Measurements from ENCODE around the gene ALPL.

The ALPL gene

DNA sequence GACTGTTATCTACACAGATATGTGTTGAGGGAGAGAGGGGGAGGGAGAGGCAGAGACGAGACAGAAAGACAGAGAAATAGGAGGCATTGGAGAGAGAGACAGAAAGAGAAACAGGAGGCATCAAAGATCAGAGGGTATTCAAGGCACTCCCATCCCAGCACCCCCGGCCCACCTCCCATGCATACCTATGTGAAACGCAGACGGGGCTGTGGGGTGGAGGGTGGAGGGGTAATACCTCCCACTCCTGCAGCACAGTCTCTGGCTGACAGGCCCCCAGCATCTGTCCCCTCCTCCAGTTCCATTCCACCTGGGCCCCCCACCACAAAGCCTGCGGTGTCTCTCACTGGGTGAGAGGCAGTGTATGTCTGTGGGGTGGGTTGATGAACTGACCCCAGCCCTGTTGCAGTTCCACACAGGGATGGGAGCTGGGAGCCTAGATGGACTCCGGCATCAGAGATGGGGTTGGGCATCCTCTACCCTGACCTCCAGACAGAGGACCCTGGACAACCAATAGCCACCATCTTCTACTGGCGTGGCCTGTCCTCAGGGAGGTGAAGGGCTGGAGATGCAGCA is 110.2 kb downstream of the ALPL start:
- peaks cover 9% of the 10 kb centered on the region for H3K4me1 Mint-ChIP-seq
- H3K27ac Mint-ChIP-seq = no peak overlapping the region
- H3K9me3 Mint-ChIP-seq = no peaks in the 10 kb centered on the region

DNA sequence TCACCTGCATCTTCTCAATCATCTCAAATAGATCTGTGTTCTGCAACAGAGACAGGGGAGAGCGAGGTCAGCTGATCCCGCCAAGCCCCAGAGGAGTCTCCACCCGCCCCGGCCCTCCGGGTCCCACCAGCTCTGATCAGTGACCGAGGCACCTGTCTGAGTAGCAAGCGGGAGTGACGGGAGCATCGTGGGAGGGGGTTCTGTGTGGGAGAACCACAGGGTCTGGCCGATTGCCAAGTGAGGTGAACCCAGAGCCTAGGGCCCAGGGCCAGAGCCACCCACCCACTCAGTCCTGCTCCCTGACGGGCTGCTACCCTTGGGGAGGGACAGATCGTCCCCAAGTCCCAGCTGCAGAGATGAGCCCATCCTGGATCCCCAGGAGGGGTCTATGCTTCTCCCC is 110.8 kb downstream of the ALPL start:
- H3K4me1 Mint-ChIP-seq = peaks cover 9% of the 10 kb centered on the region
- no peak overlapping the region for H3K27ac Mint-ChIP-seq
- H3K4me3 Mint-ChIP-seq = no peak overlapping the region
- peaks cover 9% of the 10 kb centered on the region for H3K27me3 Mint-ChIP-seq
- H3K9me3 Mint-ChIP-seq = no peaks in the 10 kb centered on the region
- no peaks in the 10 kb centered on the region for H3K36me3 Mint-ChIP-seq

More for the DNA sequence above, 110.2 kb downstream of the ALPL start:
- no peak overlapping the region for H3K4me3 Mint-ChIP-seq
- H3K27me3 Mint-ChIP-seq = peaks cover 9% of the 10 kb centered on the region
- H3K36me3 Mint-ChIP-seq = no peaks in the 10 kb centered on the region

DNA sequence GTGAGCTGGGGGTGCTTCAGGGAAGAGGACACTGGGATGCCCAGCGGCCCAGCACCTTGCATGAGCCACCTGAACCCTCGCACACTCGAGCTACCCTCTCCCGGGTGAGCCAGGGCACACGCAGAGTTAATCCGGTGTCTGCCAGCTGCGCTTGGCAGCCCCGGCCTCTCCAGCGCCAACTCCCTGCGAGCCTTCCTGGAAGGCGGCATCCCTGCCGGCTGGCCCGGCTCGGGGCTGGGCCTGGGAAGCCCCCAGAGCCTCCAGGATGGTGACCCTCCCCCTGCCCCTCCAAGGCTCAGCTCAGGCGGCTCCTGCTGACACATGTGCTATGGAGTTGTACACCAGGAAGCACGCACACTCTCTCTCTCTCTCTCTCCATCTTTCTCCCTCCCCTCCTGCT is 111.3 kb downstream of the ALPL start:
- H3K4me3 Mint-ChIP-seq = no peak overlapping the region
- peaks cover 9% of the 10 kb centered on the region for H3K27me3 Mint-ChIP-seq
- H3K9me3 Mint-ChIP-seq = no peaks in the 10 kb centered on the region
- H3K4me1 Mint-ChIP-seq = peaks cover 9% of the 10 kb centered on the region
- no peak overlapping the region for H3K27ac Mint-ChIP-seq
- no peaks in the 10 kb centered on the region for H3K36me3 Mint-ChIP-seq

DNA sequence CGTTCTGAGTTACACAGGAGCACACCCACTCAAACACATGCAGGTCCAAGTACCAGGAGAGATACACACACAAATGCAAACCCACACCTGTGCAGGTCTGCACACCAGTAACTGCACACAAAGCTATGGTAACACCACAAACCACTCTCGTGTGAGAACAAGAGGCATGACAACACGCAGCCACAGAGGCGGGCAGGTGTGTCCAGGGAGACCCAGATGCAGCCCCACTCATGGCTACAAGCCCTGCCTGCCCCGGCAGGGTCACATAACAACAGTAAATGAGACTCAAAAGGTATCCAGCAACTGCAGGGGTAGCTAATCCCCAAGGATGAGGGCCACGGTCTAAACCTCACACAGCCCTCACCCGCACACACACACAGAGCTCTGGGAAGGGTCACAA is 111.8 kb downstream of the ALPL start:
- H3K4me3 Mint-ChIP-seq = peak overlapping the region; percentile 68

DNA sequence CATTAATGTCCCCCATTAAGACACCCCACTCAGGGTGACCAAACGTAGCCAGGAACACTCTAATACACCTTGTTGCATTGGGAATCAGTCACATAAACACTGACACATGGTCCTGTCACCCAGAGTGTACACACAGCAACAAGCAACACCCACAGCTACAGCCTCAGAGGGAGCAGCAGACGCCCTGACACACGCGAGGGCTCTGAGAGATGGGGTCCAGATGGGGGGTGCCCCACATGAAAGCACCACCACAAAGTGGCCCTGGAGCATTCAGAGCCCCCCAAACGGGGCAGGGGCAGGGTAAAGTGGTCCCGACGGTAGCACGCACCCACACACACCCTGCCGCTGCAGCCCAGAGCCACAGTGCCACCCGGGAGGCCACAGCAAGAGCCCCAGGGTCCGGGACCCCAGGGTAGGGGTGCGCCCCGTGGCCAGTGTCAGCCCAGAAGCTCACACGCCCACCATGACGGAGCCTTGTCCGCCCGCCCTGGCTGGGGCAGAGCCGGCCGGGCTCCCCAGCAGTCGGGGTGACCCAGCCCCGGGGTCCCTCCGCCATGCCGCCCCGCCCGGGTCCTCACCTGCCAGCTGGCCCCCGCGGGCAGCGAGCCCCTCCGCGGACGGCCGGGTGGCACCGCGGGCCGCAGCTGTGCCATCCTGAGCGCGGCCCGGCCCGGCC is 112.7 kb downstream of the ALPL start:
- Mint-ChIP-seq H3K27ac (no peak overlapping the region), H3K4me1 (peaks cover 9% of the 10 kb centered on the region), H3K9me3 (no peaks in the 10 kb centered on the region), H3K27me3 (peaks cover 9% of the 10 kb centered on the region), H3K36me3 (no peaks in the 10 kb centered on the region), H3K4me3 (peak overlapping the region; percentile 68)

More for the DNA sequence above, 111.8 kb downstream of the ALPL start:
- peaks cover 9% of the 10 kb centered on the region for H3K4me1 Mint-ChIP-seq
- H3K36me3 Mint-ChIP-seq = no peaks in the 10 kb centered on the region
- H3K27ac Mint-ChIP-seq = no peak overlapping the region
- peaks cover 9% of the 10 kb centered on the region for H3K27me3 Mint-ChIP-seq
- no peaks in the 10 kb centered on the region for H3K9me3 Mint-ChIP-seq

DNA sequence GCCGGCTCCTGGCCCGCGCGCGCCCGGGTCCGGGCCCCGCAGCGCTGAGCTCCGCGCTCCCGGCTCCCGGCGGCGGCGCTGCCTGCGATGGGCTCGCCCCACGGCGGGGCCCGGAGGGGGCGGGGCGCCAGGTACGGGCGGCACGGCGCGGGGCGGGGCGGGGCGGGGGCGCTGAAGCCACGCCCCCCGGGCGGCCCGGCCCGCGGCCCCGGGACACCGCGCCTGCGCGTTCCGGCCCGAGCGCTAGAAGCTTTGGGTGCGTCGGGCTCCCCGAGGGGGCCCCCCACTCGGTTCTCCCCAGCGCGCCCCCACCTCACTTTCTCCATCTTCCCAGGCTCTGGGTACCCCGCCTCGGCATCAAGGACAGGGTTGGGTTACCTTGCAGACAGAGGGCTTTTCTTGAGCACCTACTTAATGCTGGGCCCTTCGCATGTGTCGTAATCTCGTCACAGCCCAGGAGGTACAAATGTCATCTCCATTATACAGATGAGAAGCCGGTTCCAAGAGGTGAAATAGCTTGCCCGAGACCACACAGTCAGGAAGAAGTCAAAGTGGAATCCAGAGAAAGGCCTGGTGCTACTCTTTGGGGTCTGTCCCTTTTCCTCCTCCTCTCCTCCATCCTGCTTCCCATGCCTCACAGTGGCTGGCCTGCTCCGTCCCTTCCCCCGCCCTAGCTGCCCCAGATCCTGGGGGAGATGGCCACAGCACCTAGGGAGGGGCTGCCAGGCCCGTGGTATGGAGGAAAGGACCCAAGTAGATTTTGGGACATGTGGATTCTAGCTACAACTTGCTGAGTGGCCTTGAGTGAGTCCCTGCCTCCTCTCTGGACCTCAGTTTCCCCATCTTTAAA is 113.5 kb downstream of the ALPL start:
- peaks cover 9% of the 10 kb centered on the region for H3K27me3 Mint-ChIP-seq
- no peaks in the 10 kb centered on the region for H3K9me3 Mint-ChIP-seq
- no peak overlapping the region for H3K27ac Mint-ChIP-seq
- H3K36me3 Mint-ChIP-seq = no peaks in the 10 kb centered on the region
- peaks cover 9% of the 10 kb centered on the region for H3K4me1 Mint-ChIP-seq
- peak overlapping the region; percentile 79 for H3K4me3 Mint-ChIP-seq

DNA sequence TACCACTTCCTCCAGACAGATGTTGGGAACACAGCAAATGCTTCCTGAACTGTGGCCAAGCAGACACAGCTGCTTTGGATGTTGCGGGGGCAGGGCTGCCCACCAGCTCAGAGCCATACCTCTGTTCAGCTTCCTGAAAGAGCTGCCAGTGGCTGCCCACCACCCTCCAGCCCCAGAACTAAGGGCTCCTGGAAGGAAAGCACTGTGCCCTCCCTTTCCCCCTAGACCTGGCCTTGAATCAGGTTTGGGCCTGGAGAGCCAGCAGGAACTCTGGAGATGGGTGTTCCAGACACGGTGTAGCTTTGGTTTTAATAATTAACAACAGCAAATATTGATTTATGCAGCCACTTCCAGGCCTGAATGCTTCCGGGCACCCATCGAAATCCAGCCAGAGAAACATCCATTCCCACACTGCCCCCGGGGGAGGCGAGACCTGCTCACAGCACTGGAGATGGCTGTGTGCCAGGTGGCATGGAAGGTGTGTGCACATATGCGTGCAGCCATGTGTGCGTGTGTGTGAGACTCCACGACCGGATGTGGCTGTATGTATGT is 114.3 kb downstream of the ALPL start:
- Mint-ChIP-seq H3K27ac (no peak overlapping the region), H3K27me3 (peaks cover 9% of the 10 kb centered on the region), H3K36me3 (no peaks in the 10 kb centered on the region), H3K9me3 (no peaks in the 10 kb centered on the region), H3K4me1 (peaks cover 9% of the 10 kb centered on the region), H3K4me3 (no peak overlapping the region)

DNA sequence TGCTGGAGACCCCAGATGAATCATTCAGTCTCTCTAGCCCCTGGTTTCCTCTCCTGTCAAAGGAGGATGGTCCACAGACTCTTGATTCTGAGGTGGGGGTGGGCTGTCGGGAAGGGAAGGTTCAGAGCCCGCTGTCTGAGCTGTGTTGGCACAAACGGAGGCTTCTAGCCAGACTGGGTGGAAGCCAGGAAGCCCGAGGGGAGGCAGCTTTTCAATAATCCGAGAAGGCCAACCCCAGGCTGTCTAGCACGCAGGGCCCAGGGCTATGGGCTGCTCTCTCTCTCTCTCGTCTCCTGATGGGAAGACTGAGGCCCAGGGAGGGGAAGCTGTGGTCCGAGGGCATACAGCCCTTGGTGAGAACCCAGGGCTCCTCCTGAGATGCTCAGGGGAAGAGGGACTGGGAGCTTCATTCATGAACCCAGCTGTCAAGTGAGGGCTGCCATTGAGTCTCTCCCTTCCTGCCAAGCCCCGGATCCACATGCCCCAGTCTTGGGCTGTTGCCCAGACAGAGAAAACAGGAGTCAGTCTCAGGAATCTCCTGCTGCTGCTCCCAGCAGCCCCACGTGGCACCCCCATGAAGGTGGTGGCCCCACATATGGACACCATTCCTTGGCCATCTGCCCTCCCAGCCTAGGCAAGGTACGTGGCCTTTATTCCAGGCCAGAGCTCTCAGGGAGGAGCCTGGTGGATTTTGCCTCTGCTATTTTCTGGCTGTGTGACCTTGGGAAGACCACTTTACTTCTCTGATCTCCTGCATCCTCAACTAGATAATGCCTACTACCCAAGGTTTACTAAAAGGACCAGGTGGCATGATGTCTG is 115.6 kb downstream of the ALPL start:
- H3K9me3 Mint-ChIP-seq = no peaks in the 10 kb centered on the region
- peaks cover 9% of the 10 kb centered on the region for H3K4me1 Mint-ChIP-seq
- no peak overlapping the region for H3K4me3 Mint-ChIP-seq
- H3K36me3 Mint-ChIP-seq = no peaks in the 10 kb centered on the region
- no peak overlapping the region for H3K27ac Mint-ChIP-seq
- peaks cover 9% of the 10 kb centered on the region for H3K27me3 Mint-ChIP-seq

DNA sequence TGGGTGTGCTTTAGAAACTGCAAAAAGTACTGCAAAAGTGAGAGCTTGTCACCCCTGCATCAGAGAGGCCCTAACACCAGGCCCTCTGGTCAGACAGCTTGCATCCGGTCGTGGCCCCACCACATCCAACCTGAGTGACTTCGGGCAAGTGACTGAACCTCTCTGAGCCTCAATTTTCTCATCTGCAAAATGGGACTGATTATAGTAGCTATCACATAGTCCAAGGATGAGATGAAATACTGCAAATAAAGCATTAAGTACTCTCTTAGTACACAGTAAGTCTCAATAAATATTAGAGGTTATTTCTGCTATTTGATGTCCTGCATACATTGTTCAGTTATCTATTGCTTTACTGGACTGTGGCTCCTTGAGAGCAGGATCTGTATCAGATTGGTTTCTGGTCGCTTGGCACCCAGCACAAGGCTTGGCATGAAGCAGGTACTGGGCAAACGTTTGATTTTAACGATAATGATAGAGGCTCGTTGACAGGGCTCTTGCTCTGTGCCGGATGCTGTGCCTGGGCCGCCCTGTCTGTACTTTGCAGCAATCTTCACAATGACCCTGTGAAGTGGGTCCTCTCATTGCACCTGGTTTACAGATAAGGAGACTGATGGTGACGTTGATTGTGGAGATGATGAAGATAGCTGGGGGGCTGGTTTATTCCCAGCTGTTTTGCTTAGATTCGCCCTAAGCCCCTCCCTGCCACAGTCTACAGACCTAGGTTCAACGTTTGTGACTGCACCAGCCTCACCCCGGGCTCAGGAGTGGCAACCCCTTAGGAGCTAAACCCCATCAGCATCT is 116.4 kb downstream of the ALPL start:
- peaks cover 9% of the 10 kb centered on the region for H3K4me1 Mint-ChIP-seq
- H3K27me3 Mint-ChIP-seq = peaks cover 9% of the 10 kb centered on the region
- no peaks in the 10 kb centered on the region for H3K36me3 Mint-ChIP-seq
- no peak overlapping the region for H3K4me3 Mint-ChIP-seq
- H3K9me3 Mint-ChIP-seq = no peaks in the 10 kb centered on the region
- no peak overlapping the region for H3K27ac Mint-ChIP-seq

DNA sequence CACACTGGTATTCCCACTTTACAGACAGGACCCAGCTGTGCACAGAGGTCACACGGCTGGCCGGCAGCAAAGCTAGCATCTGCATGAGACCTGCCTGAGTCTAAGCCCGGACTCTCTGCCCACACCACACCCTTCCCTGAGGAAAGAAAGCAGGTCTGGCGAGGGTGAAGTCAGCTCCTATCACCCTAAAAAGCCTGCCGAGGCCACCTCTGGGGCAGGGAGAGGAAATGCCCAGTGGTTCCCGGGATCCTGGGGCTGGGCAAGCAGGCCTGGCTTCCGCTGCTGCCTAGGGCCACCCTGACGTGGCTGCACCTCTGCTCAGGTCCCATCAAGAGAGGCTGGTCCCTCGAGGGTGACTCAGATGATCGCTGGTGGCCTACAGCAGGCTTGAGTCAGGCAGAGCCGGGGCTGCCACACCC is 117.7 kb downstream of the ALPL start:
- Mint-ChIP-seq H3K4me3 (no peak overlapping the region), H3K36me3 (no peaks in the 10 kb centered on the region), H3K4me1 (peaks cover 4% of the 10 kb centered on the region), H3K27me3 (peaks cover 2% of the 10 kb centered on the region), H3K9me3 (no peaks in the 10 kb centered on the region), H3K27ac (no peak overlapping the region)
